ENCODE data around the gene FAM227B.
"Not testable (repeated sequence)": the region's sequence is repeated elsewhere in the genome, so short reads cannot be mapped to it uniquely, and the experiment has no call there.

GRCh38 chr15:49402515-49403296, 217.9 kb downstream of the FAM227B start:
- not testable (repeated sequence) for TF ChIP-seq CTCF, POLR2A (IDR thresholded peaks at IDR 0.05)

All from thyroid gland (tissue), 4 donors.